Mesothelial cell of epicardium (in vitro differentiated cells): Measurements from ENCODE around the gene IFNGR2. TPM values are rescaled to one million over a fixed set of nuclear protein-coding genes. Genes with fewer than 3 reads are reported as not detected.
"Not testable (repeated sequence)": the region's sequence is repeated elsewhere in the genome, so short reads cannot be mapped to it uniquely, and the experiment has no call there.

Experiments used
- DNase-seq, 2 experiments: peaks; one replicate each; pipeline ENCODE4 v3.0.0; 2021; ENCODE audit warnings: low spot score in 2 of 2; ENCODE audit not compliant: unreplicated experiment in 2 of 2
- H3K27ac Mint-ChIP-seq: 2 replicates; pipeline ENCODE4 v1.8.0; 2021; ENCODE audit warnings: mixed read lengths
- H3K27me3 Mint-ChIP-seq: 2 replicates; pipeline ENCODE4 v1.8.0; 2021; ENCODE audit warnings: low read depth, mixed read lengths
- H3K36me3 Mint-ChIP-seq: 2 replicates; pipeline ENCODE4 v1.8.0; 2021; ENCODE audit warnings: mixed read lengths
- H3K4me1 Mint-ChIP-seq: 2 replicates; pipeline ENCODE4 v1.8.0; 2021; ENCODE audit warnings: mixed read lengths
- H3K4me3 Mint-ChIP-seq: 2 replicates; pipeline ENCODE4 v1.8.0; 2021; ENCODE audit warnings: mild to moderate bottlenecking, moderate library complexity, mixed read lengths
- H3K9me3 Mint-ChIP-seq: 2 replicates; pipeline ENCODE4 v1.8.0; 2021; ENCODE audit warnings: mixed read lengths
- total RNA-seq: library from RNA; stranded (reverse); gene quantifications from 3 replicates; pipeline ENCODE4 v1.2.1, GENCODE V29; 2021
- TF ChIP-seq, protein P1 (sequence below): fragments of 200-600 bp; sonication (generic); IDR thresholded peaks from one replicate; pipeline ENCODE4 v1.5.0; 2021; ENCODE audit warnings: antibody characterized with exemption; ENCODE audit not compliant: unreplicated experiment

The IFNGR2 gene
- total RNA-seq, 1 donor from 2014 or later: 57.9 TPM

DNA sequence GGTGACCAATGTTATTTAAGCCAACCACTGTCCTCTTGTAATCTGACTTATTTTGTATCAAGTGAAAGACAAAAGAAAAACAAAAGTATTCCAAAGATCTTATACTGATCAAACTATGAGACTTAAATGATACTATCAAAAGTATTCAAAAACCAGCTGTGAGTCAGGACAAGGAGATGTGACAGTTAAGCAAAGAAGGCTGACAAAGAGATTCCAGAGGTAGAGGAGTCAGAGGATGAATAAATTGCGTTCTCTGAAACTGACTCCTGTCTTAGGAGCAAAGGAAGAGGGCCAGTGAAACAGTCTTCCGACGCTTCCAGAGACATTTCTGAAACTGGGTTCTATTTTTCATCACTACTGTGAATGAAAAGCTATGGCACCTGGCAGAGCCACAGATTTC is 55.6 kb downstream of the IFNGR2 start:
- Mint-ChIP-seq H3K4me3 (no peak overlapping the region), H3K36me3 (no peaks in the 10 kb centered on the region), H3K27ac (no peak overlapping the region), H3K9me3 (no peaks in the 10 kb centered on the region), H3K4me1 (no peaks in the 10 kb centered on the region), H3K27me3 (no peaks in the 10 kb centered on the region)
- TF ChIP-seq, protein P1, sequence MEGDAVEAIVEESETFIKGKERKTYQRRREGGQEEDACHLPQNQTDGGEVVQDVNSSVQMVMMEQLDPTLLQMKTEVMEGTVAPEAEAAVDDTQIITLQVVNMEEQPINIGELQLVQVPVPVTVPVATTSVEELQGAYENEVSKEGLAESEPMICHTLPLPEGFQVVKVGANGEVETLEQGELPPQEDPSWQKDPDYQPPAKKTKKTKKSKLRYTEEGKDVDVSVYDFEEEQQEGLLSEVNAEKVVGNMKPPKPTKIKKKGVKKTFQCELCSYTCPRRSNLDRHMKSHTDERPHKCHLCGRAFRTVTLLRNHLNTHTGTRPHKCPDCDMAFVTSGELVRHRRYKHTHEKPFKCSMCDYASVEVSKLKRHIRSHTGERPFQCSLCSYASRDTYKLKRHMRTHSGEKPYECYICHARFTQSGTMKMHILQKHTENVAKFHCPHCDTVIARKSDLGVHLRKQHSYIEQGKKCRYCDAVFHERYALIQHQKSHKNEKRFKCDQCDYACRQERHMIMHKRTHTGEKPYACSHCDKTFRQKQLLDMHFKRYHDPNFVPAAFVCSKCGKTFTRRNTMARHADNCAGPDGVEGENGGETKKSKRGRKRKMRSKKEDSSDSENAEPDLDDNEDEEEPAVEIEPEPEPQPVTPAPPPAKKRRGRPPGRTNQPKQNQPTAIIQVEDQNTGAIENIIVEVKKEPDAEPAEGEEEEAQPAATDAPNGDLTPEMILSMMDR: no peak
- DNase-seq: no peak

- Mint-ChIP-seq H3K4me1 (no peaks in the 10 kb centered on the region), H3K9me3 (no peaks in the 10 kb centered on the region), H3K4me3 (no peak overlapping the region)
These were observed 58.5 kb downstream of the IFNGR2 start for GRCh38 chr21:33461538-33462250.

GRCh38 chr21:33469183-33469582 is 66.0 kb downstream of the IFNGR2 start:
- not testable (repeated sequence) for H3K4me3 Mint-ChIP-seq, H3K9me3 Mint-ChIP-seq, DNase-seq, H3K36me3 Mint-ChIP-seq, H3K27me3 Mint-ChIP-seq, H3K4me1 Mint-ChIP-seq, H3K27ac Mint-ChIP-seq

More at GRCh38 chr21:33461538-33462250, 58.5 kb downstream of the IFNGR2 start:
- Mint-ChIP-seq H3K27ac (no peak overlapping the region), H3K36me3 (no peaks in the 10 kb centered on the region), H3K27me3 (no peaks in the 10 kb centered on the region)
- DNase-seq: no peak
- TF ChIP-seq, protein P1: no peak

DNA sequence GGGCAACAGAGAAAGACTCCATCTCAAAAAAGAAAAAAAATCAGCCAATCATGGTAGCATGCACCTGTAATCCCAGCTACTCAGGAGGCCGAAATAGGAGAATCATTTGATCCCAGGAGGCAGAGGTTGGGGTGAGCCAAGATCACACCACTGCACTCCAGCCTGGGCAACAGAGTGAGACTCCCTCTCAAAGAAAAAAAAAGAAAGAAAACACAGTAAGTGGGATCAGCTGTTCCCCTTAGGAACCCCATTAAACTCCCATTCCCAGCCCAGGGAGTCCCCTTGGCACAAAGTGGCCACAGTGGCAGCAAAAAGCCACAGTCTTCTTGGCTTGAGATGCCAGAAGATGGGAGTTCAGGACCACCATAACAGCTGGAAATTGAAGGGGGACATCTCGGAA is 67.5 kb downstream of the IFNGR2 start:
- Mint-ChIP-seq H3K4me1 (peaks cover 7% of the 10 kb centered on the region), H3K4me3 (no peak overlapping the region), H3K36me3 (peaks cover 8% of the 10 kb centered on the region), H3K27me3 (no peaks in the 10 kb centered on the region), H3K9me3 (peaks cover 5% of the 10 kb centered on the region), H3K27ac (no peak overlapping the region)
- TF ChIP-seq, protein P1: no peak
- DNase-seq: no peak

GRCh38 chr21:33473344-33473743 is 70.1 kb downstream of the IFNGR2 start:
- H3K27me3 Mint-ChIP-seq: no peaks in the 10 kb centered on the region
- H3K27ac Mint-ChIP-seq: no peak overlapping the region
- TF ChIP-seq, protein P1: no peak
- peaks cover 5% of the 10 kb centered on the region for H3K9me3 Mint-ChIP-seq
- DNase-seq: no peak
- H3K4me1 Mint-ChIP-seq: peaks cover 7% of the 10 kb centered on the region
- H3K4me3 Mint-ChIP-seq: no peak overlapping the region
- H3K36me3 Mint-ChIP-seq: peaks cover 8% of the 10 kb centered on the region

DNA sequence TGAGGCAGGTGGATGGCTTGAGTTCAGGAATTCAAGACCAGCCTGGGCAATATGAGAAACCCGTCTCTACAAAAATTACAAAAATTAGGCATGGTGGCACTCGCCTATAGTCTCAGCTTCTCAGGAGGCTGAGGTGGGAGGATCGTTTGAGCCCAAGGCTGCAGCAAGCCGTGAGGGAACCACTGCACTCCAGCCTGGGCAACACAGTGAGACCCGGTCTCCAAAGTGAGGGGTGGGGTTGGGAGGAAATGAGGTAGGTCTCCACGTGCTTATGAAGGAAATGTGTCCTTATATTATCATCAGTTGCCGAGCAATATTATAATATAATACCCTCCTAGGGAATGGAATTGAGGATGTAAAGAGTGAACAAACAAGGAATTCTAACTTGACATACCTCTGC is 73.9 kb downstream of the IFNGR2 start:
- peaks cover 5% of the 10 kb centered on the region for H3K9me3 Mint-ChIP-seq
- no peaks in the 10 kb centered on the region for H3K27me3 Mint-ChIP-seq
- TF ChIP-seq, protein P1: no peak
- H3K27ac Mint-ChIP-seq: no peak overlapping the region
- no peak for DNase-seq
- H3K4me1 Mint-ChIP-seq: peaks cover 11% of the 10 kb centered on the region
- H3K4me3 Mint-ChIP-seq: peak overlapping the region; percentile 10
- peaks cover 8% of the 10 kb centered on the region for H3K36me3 Mint-ChIP-seq
